ENCODE results near the gene TRPM4.

- no peak for TF ChIP-seq CTCF (IDR thresholded peaks at IDR 0.05; ENCODE audit: borderline replicate concordance, extremely low read depth, low read length, poor library complexity, severe bottlenecking)
- no peak for TF ChIP-seq EZH2 (IDR thresholded peaks at IDR 0.05; ENCODE audit: borderline replicate concordance, low read depth, low read length, severe bottlenecking)
Measured at GRCh38 chr19:49256691-49257090, 99.1 kb downstream of the TRPM4 start.

Data from DND-41 (cell line).